Mesothelial cell of epicardium (in vitro differentiated cells): ENCODE data around the gene RBPMS2. TPM values are rescaled to one million over a fixed set of nuclear protein-coding genes. Genes with fewer than 3 reads are reported as not detected.

Experiments
- DNase-seq, 2 experiments: peaks; one replicate each; pipeline ENCODE4 v3.0.0; 2021; ENCODE audit warnings: low spot score in 2 of 2; ENCODE audit not compliant: unreplicated experiment in 2 of 2
- H3K27ac Mint-ChIP-seq: 2 replicates; pipeline ENCODE4 v1.8.0; 2021; ENCODE audit warnings: mixed read lengths
- H3K27me3 Mint-ChIP-seq: 2 replicates; pipeline ENCODE4 v1.8.0; 2021; ENCODE audit warnings: low read depth, mixed read lengths
- H3K36me3 Mint-ChIP-seq: 2 replicates; pipeline ENCODE4 v1.8.0; 2021; ENCODE audit warnings: mixed read lengths
- H3K4me1 Mint-ChIP-seq: 2 replicates; pipeline ENCODE4 v1.8.0; 2021; ENCODE audit warnings: mixed read lengths
- H3K4me3 Mint-ChIP-seq: 2 replicates; pipeline ENCODE4 v1.8.0; 2021; ENCODE audit warnings: mild to moderate bottlenecking, moderate library complexity, mixed read lengths
- H3K9me3 Mint-ChIP-seq: 2 replicates; pipeline ENCODE4 v1.8.0; 2021; ENCODE audit warnings: mixed read lengths
- total RNA-seq: library from RNA; stranded (reverse); gene quantifications from 3 replicates; pipeline ENCODE4 v1.2.1, GENCODE V29; 2021
- TF ChIP-seq, protein P1 (sequence below): fragments of 200-600 bp; sonication (generic); IDR thresholded peaks from one replicate; pipeline ENCODE4 v1.5.0; 2021; ENCODE audit warnings: antibody characterized with exemption; ENCODE audit not compliant: unreplicated experiment

RBPMS2 gene
- total RNA-seq, 1 donor from 2014 or later: 17.8 TPM

DNA sequence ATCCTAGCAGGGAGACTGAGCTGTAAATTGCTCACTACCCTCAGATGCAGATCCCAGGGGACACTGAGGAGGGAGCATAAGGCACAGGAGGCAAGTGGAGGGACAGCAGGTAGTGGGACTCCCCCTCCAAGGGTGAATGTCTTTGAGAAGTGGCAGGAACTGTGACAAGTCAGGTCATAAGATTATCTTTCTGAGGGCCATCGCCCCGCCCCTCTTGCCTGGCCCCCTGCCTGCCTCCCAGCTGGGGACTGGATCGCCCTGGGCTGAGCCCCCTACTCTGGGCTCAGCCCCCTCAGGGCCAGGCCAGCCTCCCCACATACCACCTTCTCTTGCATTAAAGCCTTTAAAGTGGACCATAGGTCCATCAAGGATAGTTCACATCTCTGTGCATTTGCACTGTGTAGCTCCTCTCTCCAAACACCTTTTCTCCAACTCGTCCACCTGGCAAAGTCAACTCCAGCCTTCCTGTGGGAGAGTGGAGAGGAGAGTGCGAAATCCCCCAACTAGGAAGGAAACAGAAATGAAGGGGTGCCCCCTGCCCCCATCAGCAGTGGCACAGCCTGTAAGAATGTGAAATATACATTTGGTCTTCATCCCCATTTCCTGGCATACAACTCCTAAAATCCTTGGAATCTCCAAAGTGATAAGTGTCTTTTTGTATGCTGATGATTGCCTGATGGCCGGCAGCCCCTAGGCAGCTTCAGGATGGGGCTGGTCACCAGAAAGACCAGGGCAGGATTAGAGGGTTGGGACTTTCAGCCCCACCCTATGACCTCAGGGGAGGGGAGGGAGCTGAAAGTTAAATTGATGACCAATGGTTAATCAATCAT is 35.3 kb upstream of the RBPMS2 start:
- H3K4me3 Mint-ChIP-seq: no peak overlapping the region
- DNase-seq: no peak
- H3K36me3 Mint-ChIP-seq: no peaks in the 10 kb centered on the region
- TF ChIP-seq, protein P1, sequence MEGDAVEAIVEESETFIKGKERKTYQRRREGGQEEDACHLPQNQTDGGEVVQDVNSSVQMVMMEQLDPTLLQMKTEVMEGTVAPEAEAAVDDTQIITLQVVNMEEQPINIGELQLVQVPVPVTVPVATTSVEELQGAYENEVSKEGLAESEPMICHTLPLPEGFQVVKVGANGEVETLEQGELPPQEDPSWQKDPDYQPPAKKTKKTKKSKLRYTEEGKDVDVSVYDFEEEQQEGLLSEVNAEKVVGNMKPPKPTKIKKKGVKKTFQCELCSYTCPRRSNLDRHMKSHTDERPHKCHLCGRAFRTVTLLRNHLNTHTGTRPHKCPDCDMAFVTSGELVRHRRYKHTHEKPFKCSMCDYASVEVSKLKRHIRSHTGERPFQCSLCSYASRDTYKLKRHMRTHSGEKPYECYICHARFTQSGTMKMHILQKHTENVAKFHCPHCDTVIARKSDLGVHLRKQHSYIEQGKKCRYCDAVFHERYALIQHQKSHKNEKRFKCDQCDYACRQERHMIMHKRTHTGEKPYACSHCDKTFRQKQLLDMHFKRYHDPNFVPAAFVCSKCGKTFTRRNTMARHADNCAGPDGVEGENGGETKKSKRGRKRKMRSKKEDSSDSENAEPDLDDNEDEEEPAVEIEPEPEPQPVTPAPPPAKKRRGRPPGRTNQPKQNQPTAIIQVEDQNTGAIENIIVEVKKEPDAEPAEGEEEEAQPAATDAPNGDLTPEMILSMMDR: no peak
- H3K4me1 Mint-ChIP-seq: peaks cover 17% of the 10 kb centered on the region
- no peaks in the 10 kb centered on the region for H3K27me3 Mint-ChIP-seq
- H3K27ac Mint-ChIP-seq: no peak overlapping the region
- no peaks in the 10 kb centered on the region for H3K9me3 Mint-ChIP-seq

- Mint-ChIP-seq H3K36me3 (no peaks in the 10 kb centered on the region), H3K4me3 (no peak overlapping the region), H3K9me3 (no peaks in the 10 kb centered on the region), H3K27ac (no peak overlapping the region), H3K4me1 (peaks cover 17% of the 10 kb centered on the region), H3K27me3 (no peaks in the 10 kb centered on the region)
- peak; percentile 77 to 88 for DNase-seq
- TF ChIP-seq, protein P1: peak; percentile 85
Observed at GRCh38 chr15:64809649-64810496, 34.5 kb upstream of the RBPMS2 start.

GRCh38 chr15:64808785-64809453 is 33.5 kb upstream of the RBPMS2 start:
- TF ChIP-seq, protein P1: no peak
- DNase-seq: no peak
- Mint-ChIP-seq H3K9me3 (no peaks in the 10 kb centered on the region), H3K36me3 (no peaks in the 10 kb centered on the region), H3K4me1 (peaks cover 17% of the 10 kb centered on the region), H3K27ac (no peak overlapping the region), H3K27me3 (no peaks in the 10 kb centered on the region), H3K4me3 (no peak overlapping the region)

DNA sequence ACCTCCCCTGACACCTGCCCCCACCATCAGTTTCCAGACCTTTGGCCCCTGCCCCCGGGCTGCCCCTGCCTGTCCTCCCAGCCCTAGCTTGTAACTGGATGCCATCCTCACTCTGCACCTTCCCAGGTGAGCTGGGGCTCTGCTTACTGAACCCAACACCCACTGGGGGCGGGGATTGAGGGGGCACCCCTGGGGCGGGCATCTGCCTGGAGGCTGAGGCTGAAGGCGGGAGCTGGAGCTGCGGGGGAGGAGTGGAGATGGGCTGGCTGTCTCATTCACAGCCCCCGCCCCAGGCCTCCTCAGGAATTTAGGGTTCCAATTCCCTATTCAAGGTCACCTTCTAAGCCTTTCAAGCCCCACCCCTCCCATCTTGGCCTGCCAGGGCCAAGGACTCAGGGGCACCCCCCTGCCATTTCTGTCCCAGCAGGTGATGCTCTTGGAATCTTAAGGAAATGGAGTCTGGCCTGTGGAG is 32.4 kb upstream of the RBPMS2 start:
- TF ChIP-seq, protein P1: no peak
- no peak overlapping the region for H3K27ac Mint-ChIP-seq
- no peak overlapping the region for H3K4me3 Mint-ChIP-seq
- no peak for DNase-seq
- no peaks in the 10 kb centered on the region for H3K36me3 Mint-ChIP-seq
- H3K9me3 Mint-ChIP-seq: no peaks in the 10 kb centered on the region
- H3K27me3 Mint-ChIP-seq: no peaks in the 10 kb centered on the region
- peaks cover 13% of the 10 kb centered on the region for H3K4me1 Mint-ChIP-seq

GRCh38 chr15:64807051-64807749 is 31.8 kb upstream of the RBPMS2 start:
- peaks cover 11% of the 10 kb centered on the region for H3K4me1 Mint-ChIP-seq
- H3K27me3 Mint-ChIP-seq: no peaks in the 10 kb centered on the region
- H3K36me3 Mint-ChIP-seq: no peaks in the 10 kb centered on the region
- TF ChIP-seq, protein P1: no peak
- no peaks in the 10 kb centered on the region for H3K9me3 Mint-ChIP-seq
- no peak overlapping the region for H3K4me3 Mint-ChIP-seq
- DNase-seq: no peak
- peak overlapping the region; percentile 37 for H3K27ac Mint-ChIP-seq
